PFSK-1 (cell line): ENCODE data around the gene ATOSB.
A peak's percentile ranks its signal among the peaks of the same experiment; 100 is the strongest.

Experiments
- POLR2AphosphoS5 ChIP-seq: IDR thresholded peaks from 2 replicates; pipeline ENCODE4 v1.6.1; 2012; ENCODE audit warnings: low read depth, mild to moderate bottlenecking, control low read depth, low read length, moderate library complexity
- SIN3A ChIP-seq: IDR thresholded peaks from 2 replicates; pipeline ENCODE4 v1.6.1; 2012; ENCODE audit warnings: mild to moderate bottlenecking, low read length, moderate library complexity, borderline replicate concordance; ENCODE audit not compliant: insufficient read depth
- TAF1 ChIP-seq: IDR thresholded peaks from 2 replicates; pipeline ENCODE4 v1.6.1; 2012; ENCODE audit warnings: low read length, control low read depth, borderline replicate concordance; ENCODE audit not compliant: insufficient read depth
- TF ChIP-seq, protein P1 (sequence below), 2 experiments: IDR thresholded peaks; 2 replicates each; pipeline versions ENCODE4 v1.6.1 to v1.8.0; 2011 to 2012; ENCODE audit warnings: low read depth in 2 of 2, low read length in 2 of 2, control low read depth in 1 of 2, inconsistent platforms in 1 of 2, mild to moderate bottlenecking in 1 of 2, moderate library complexity in 1 of 2; ENCODE audit not compliant: insufficient read depth in 1 of 2

DNA sequence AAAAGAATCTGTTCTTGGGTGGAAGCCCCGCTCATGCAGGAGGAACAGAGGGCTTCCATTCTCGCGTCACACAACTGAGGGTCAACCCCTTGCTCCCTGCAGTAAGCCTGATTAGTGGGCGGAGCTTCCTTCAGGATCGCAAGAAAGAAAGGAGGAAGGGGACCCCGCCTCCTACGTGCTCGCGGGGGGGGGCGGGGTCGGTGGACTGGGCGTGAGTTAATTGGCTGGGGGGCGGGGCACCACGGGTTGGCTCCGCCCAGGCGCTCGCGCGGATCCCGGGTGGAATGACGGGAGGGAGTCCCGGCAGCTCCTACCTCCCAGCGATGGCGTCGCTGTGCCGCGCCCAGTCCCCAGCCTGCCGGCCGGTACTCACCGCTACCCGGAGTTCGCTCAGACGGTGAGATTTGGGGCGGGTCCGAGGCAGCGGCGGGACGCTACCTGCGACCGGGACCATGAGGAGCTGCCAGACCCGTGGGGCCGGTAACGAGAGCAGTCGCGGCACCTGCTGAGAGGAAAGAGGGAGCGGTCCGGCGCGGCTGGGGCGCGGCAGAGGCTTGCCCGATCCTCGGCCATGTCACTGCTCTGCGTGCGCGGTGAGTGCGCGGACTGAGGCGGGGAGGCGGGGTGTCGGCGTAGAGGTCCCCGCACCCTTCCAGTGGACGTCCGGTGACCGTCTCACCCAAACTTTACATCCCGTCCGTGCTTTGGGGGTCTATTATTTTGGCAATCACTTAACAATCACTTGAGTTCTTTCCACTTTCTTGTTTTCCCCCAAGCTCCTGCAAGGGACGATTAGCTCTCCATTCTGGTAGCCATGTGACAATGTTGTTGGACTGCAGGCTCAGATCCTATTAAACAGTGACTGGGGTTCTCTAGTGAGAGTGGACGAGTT is 46.3 kb upstream of the ATOSB start, which contains the start of gene UNC13B:
- no peak for TF ChIP-seq SIN3A
- TF ChIP-seq, protein P1, sequence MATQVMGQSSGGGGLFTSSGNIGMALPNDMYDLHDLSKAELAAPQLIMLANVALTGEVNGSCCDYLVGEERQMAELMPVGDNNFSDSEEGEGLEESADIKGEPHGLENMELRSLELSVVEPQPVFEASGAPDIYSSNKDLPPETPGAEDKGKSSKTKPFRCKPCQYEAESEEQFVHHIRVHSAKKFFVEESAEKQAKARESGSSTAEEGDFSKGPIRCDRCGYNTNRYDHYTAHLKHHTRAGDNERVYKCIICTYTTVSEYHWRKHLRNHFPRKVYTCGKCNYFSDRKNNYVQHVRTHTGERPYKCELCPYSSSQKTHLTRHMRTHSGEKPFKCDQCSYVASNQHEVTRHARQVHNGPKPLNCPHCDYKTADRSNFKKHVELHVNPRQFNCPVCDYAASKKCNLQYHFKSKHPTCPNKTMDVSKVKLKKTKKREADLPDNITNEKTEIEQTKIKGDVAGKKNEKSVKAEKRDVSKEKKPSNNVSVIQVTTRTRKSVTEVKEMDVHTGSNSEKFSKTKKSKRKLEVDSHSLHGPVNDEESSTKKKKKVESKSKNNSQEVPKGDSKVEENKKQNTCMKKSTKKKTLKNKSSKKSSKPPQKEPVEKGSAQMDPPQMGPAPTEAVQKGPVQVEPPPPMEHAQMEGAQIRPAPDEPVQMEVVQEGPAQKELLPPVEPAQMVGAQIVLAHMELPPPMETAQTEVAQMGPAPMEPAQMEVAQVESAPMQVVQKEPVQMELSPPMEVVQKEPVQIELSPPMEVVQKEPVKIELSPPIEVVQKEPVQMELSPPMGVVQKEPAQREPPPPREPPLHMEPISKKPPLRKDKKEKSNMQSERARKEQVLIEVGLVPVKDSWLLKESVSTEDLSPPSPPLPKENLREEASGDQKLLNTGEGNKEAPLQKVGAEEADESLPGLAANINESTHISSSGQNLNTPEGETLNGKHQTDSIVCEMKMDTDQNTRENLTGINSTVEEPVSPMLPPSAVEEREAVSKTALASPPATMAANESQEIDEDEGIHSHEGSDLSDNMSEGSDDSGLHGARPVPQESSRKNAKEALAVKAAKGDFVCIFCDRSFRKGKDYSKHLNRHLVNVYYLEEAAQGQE (IDR thresholded peaks at IDR 0.05; ENCODE audit: insufficient read depth in 1 of 2, low read depth in 2 of 2, low read length in 2 of 2) = no peak
- TF ChIP-seq TAF1 = no peak
- peak; percentile 49; the same call in 1 of the 2 replicates for TF ChIP-seq POLR2AphosphoS5
